SH-SY5Y (cell line): Measurements from ENCODE around the gene NECTIN3.

Experiments used
- GATA2 ChIP-seq: IDR thresholded peaks from 2 replicates; pipeline ENCODE4 v1.6.1; 2011; ENCODE audit warnings: mild to moderate bottlenecking, low read depth, low read length
- GATA3 ChIP-seq: IDR thresholded peaks from 2 replicates; pipeline ENCODE4 v1.6.1; 2011; ENCODE audit warnings: low read depth, mild to moderate bottlenecking, low read length, moderate library complexity

GRCh38 chr3:111165411-111165810 is 93.8 kb downstream of the NECTIN3 start:
- TF ChIP-seq GATA3 (no peak), GATA2 (no peak)
